Suprapubic skin (tissue), 4 donors: Measurements from ENCODE around the gene CDON. TPM values are rescaled to one million over a fixed set of nuclear protein-coding genes. Genes with fewer than 3 reads are reported as not detected.
"Not testable (repeated sequence)": the region's sequence is repeated elsewhere in the genome, so short reads cannot be mapped to it uniquely, and the experiment has no call there.

Experiments
- DNase-seq, 2 donors: peaks; one replicate each; pipeline ENCODE4 v3.0.0-alpha.2; 2019; ENCODE audit warnings: low spot score in 2 of 2
- H3K27ac ChIP-seq: fragments of 200-600 bp; sonication (generic); one replicate; pipeline ENCODE4 v1.5.1; 2019
- H3K27me3 ChIP-seq: fragments of 200-600 bp; sonication (generic); one replicate; pipeline ENCODE4 v1.5.1; 2019
- H3K36me3 ChIP-seq: fragments of 200-600 bp; sonication (generic); one replicate; pipeline ENCODE4 v1.5.1; 2019
- H3K4me1 ChIP-seq: fragments of 200-600 bp; sonication (generic); one replicate; pipeline ENCODE4 v1.5.1; 2019
- H3K4me3 ChIP-seq: fragments of 200-600 bp; sonication (generic); one replicate; pipeline ENCODE4 v1.5.1; 2019; ENCODE audit warnings: mild to moderate bottlenecking
- H3K9me3 ChIP-seq: fragments of 200-600 bp; sonication (generic); one replicate; pipeline ENCODE4 v1.5.1; 2019
- CTCF ChIP-seq, 2 donors: fragments of 200-600 bp in 1 of 2; fragments of 450-650 bp in 1 of 2; sonication (generic) in 1 of 2; IDR thresholded peaks; one replicate each; pipeline ENCODE4 v1.5.1; 2016 to 2019; ENCODE audit warnings: antibody characterized with exemption in 2 of 2, mild to moderate bottlenecking in 1 of 2, moderate library complexity in 1 of 2
- EP300 ChIP-seq: sonication (generic); formaldehyde crosslinking; IDR thresholded peaks from one replicate; pipeline ENCODE4 v1.6.1; 2017; ENCODE audit warnings: antibody characterized with exemption
- POLR2A ChIP-seq, 2 donors: fragments of 450-650 bp; IDR thresholded peaks; one replicate each; pipeline ENCODE4 v1.6.1; 2017; ENCODE audit warnings: antibody characterized with exemption in 2 of 2, mild to moderate bottlenecking in 2 of 2, moderate library complexity in 2 of 2
- POLR2AphosphoS5 ChIP-seq, 3 donors: sonication (generic); formaldehyde crosslinking; IDR thresholded peaks; one replicate each; pipeline ENCODE4 v1.6.1; 2017; ENCODE audit warnings: antibody characterized with exemption in 3 of 3
- WGBS: methylation state at CpG from one replicate; pipeline ENCODE4 v1.1.5; 2018; 5-methylcytosine and 5-hydroxymethylcytosine counted together
- total RNA-seq, 4 donors: library from RNA; depleted of rRNA; stranded (reverse); fragments of >200 nt; gene quantifications; one replicate each; pipeline ENCODE4 v1.1.0, GENCODE V29; 2016

The CDON gene
- total RNA-seq, 4 donors from 2014 or later: 27.6 to 67.4 (median 43.1) TPM

- peak; percentile 62 to 74 for TF ChIP-seq CTCF (IDR thresholded peaks at IDR 0.05)
- TF ChIP-seq POLR2AphosphoS5 (IDR thresholded peaks at IDR 0.05): no peak
- H3K4me3 ChIP-seq: no peak overlapping the region
- no peaks in the 10 kb centered on the region for H3K36me3 ChIP-seq
- DNase-seq: no peak
- no peaks in the 10 kb centered on the region for H3K9me3 ChIP-seq
- no peaks in the 10 kb centered on the region for H3K4me1 ChIP-seq
- 8% methylated on average over 8 of the region's 8 CpGs for WGBS
- peaks cover 5% of the 10 kb centered on the region for H3K27me3 ChIP-seq
- no peak overlapping the region for H3K27ac ChIP-seq
Observed at GRCh38 chr11:125923012-125923579, 139.6 kb downstream of the CDON start.

GRCh38 chr11:125922156-125922555 is 140.5 kb downstream of the CDON start:
- Histone ChIP-seq H3K27ac (no peak overlapping the region), H3K9me3 (no peaks in the 10 kb centered on the region), H3K36me3 (no peaks in the 10 kb centered on the region), H3K27me3 (peaks cover 5% of the 10 kb centered on the region), H3K4me1 (no peaks in the 10 kb centered on the region), H3K4me3 (no peak overlapping the region)
- WGBS: 100% methylated on average over 2 of the region's 3 CpGs
- TF ChIP-seq POLR2A (IDR thresholded peaks at IDR 0.05) (no peak), POLR2AphosphoS5 (IDR thresholded peaks at IDR 0.05) (no peak), EP300 (no peak), CTCF (IDR thresholded peaks at IDR 0.05) (no peak)
- DNase-seq: no peak

- H3K36me3 ChIP-seq: no peaks in the 10 kb centered on the region
- no peak for DNase-seq
- H3K4me3 ChIP-seq: no peak overlapping the region
- no peaks in the 10 kb centered on the region for H3K9me3 ChIP-seq
- peaks cover 9% of the 10 kb centered on the region for H3K27me3 ChIP-seq
- H3K27ac ChIP-seq: no peak overlapping the region
- TF ChIP-seq EP300 (no peak), POLR2AphosphoS5 (IDR thresholded peaks at IDR 0.05) (no peak), POLR2A (IDR thresholded peaks at IDR 0.05) (no peak), CTCF (IDR thresholded peaks at IDR 0.05) (no peak)
- WGBS: 87% methylated on average over 9 of the region's 9 CpGs
- no peaks in the 10 kb centered on the region for H3K4me1 ChIP-seq
Observed at GRCh38 chr11:125921042-125921441, 141.6 kb downstream of the CDON start.

GRCh38 chr11:125918140-125918840 is 144.4 kb downstream of the CDON start:
- no peak for TF ChIP-seq POLR2A (IDR thresholded peaks at IDR 0.05)
- no peak for TF ChIP-seq POLR2AphosphoS5 (IDR thresholded peaks at IDR 0.05)
- no peak for TF ChIP-seq CTCF (IDR thresholded peaks at IDR 0.05)
- Histone ChIP-seq H3K27ac (no peak overlapping the region), H3K9me3 (no peaks in the 10 kb centered on the region), H3K4me3 (no peak overlapping the region), H3K36me3 (no peaks in the 10 kb centered on the region), H3K4me1 (no peaks in the 10 kb centered on the region), H3K27me3 (peaks cover 9% of the 10 kb centered on the region)
- 70% methylated on average over 12 of the region's 13 CpGs for WGBS
- no peak for DNase-seq

GRCh38 chr11:125916683-125917347 is 145.9 kb downstream of the CDON start:
- DNase-seq: no peak
- Histone ChIP-seq H3K27ac (no peak overlapping the region), H3K27me3 (peaks cover 9% of the 10 kb centered on the region), H3K9me3 (no peaks in the 10 kb centered on the region), H3K4me1 (no peaks in the 10 kb centered on the region), H3K4me3 (no peak overlapping the region), H3K36me3 (no peaks in the 10 kb centered on the region)
- WGBS: 90% methylated on average over 12 of the region's 12 CpGs
- TF ChIP-seq CTCF (IDR thresholded peaks at IDR 0.05) (no peak), POLR2A (IDR thresholded peaks at IDR 0.05) (no peak), POLR2AphosphoS5 (IDR thresholded peaks at IDR 0.05) (no peak), EP300 (no peak)

- DNase-seq, H3K9me3 ChIP-seq: not testable (repeated sequence)
- WGBS: 89% methylated on average over 3 of the region's 3 CpGs
Observed at GRCh38 chr11:125914601-125915000, 148.1 kb downstream of the CDON start.

More at GRCh38 chr11:125914601-125915000, 148.1 kb downstream of the CDON start:
- H3K27ac ChIP-seq, H3K4me1 ChIP-seq, H3K4me3 ChIP-seq, H3K27me3 ChIP-seq, H3K36me3 ChIP-seq: not testable (repeated sequence)
